Stimulated activated CD8-positive, alpha-beta memory T cell treated with anti-CD3 and anti-CD28 coated beads, Interleukin-4, amount 100 ng/mL, for 4 hours (primary cell): ENCODE measurements around the gene UMODL1.

ENCODE experiments used
- DNase-seq, 2 donors: peaks; one replicate each; pipeline ENCODE4 v3.0.0-alpha.2; 2020; ENCODE audit warnings: low read depth in 2 of 2, low spot score in 1 of 2

UMODL1 gene

GRCh38 chr21:42039911-42040351 lies 31.2 kb upstream of the UMODL1 start:
- DNase-seq: no peak

GRCh38 chr21:42040411-42041180 lies 30.5 kb upstream of the UMODL1 start:
- no peak for DNase-seq

GRCh38 chr21:42041246-42041645 lies 29.9 kb upstream of the UMODL1 start:
- no peak for DNase-seq

GRCh38 chr21:42041711-42042110 lies 29.4 kb upstream of the UMODL1 start:
- no peak for DNase-seq

- DNase-seq: no peak
These were observed 28.5 kb upstream of the UMODL1 start for GRCh38 chr21:42042651-42043050.

GRCh38 chr21:42043201-42043895 lies 27.8 kb upstream of the UMODL1 start:
- no peak for DNase-seq

- DNase-seq: no peak
These were observed 27.2 kb upstream of the UMODL1 start for GRCh38 chr21:42043961-42044360.

- DNase-seq: no peak
These were observed 26.1 kb upstream of the UMODL1 start for GRCh38 chr21:42044871-42045495.

GRCh38 chr21:42047821-42048613 lies 23.1 kb upstream of the UMODL1 start:
- no peak for DNase-seq

- no peak for DNase-seq
These were observed 22.1 kb upstream of the UMODL1 start for GRCh38 chr21:42048870-42049577.

- no peak for DNase-seq
These were observed 21.3 kb upstream of the UMODL1 start for GRCh38 chr21:42049578-42050430.

GRCh38 chr21:42051788-42052187 lies 19.3 kb upstream of the UMODL1 start:
- DNase-seq: no peak

- no peak for DNase-seq
These were observed 15.7 kb upstream of the UMODL1 start for GRCh38 chr21:42055425-42055824.

- no peak for DNase-seq
These were observed 14.6 kb upstream of the UMODL1 start for GRCh38 chr21:42056468-42056867.

GRCh38 chr21:42056996-42057689 lies 14.0 kb upstream of the UMODL1 start:
- no peak for DNase-seq

- no peak for DNase-seq
These were observed 13.2 kb upstream of the UMODL1 start for GRCh38 chr21:42057851-42058437.

- DNase-seq: no peak
These were observed 12.4 kb upstream of the UMODL1 start for GRCh38 chr21:42058631-42059111.

GRCh38 chr21:42059141-42059540 lies 12.0 kb upstream of the UMODL1 start:
- DNase-seq: no peak

- DNase-seq: no peak
These were observed 11.4 kb upstream of the UMODL1 start for GRCh38 chr21:42059721-42060120.
